Measurements from ENCODE around the gene MAST4. TPM values are rescaled to one million over a fixed set of nuclear protein-coding genes. Genes with fewer than 3 reads are reported as not detected.
A peak's percentile ranks its signal among the peaks of the same experiment; 100 is the strongest.

The MAST4 gene
- total and polyA plus RNA-seq, 2 of the 13 experiments (the other 11 are each of a cell fraction or from before 2014, with no cell fraction given): 3.4 to 3.7 TPM

DNA sequence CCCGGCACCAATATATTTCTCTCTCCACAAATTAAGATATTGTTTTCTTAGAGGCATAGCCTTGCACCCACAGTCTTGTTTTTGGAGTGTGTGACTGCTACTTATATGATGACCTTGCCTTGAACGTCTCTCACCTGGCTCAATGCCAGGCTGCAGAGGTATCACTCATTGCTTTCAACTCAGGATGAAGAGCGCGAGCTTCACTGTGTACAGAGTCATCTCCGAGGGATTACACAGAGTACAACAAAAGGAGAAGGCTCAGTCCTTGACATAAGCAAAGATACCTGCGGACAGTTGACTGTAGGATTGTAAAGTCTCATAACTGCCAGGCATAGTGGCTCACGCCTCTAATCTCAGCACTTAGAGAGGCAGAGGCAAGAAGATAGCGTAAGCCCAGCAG is 546.6 kb downstream of the MAST4 start (continued):
- TF ChIP-seq, protein P1, sequence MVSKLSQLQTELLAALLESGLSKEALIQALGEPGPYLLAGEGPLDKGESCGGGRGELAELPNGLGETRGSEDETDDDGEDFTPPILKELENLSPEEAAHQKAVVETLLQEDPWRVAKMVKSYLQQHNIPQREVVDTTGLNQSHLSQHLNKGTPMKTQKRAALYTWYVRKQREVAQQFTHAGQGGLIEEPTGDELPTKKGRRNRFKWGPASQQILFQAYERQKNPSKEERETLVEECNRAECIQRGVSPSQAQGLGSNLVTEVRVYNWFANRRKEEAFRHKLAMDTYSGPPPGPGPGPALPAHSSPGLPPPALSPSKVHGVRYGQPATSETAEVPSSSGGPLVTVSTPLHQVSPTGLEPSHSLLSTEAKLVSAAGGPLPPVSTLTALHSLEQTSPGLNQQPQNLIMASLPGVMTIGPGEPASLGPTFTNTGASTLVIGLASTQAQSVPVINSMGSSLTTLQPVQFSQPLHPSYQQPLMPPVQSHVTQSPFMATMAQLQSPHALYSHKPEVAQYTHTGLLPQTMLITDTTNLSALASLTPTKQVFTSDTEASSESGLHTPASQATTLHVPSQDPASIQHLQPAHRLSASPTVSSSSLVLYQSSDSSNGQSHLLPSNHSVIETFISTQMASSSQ (IDR thresholded peaks at IDR 0.05; ENCODE audit: low read depth): no peak
- TF ChIP-seq, protein P1 (CRISPR knock-in tag; IDR thresholded peaks at IDR 0.05; ENCODE audit: borderline replicate concordance): no peak
- TF ChIP-seq, protein P2, sequence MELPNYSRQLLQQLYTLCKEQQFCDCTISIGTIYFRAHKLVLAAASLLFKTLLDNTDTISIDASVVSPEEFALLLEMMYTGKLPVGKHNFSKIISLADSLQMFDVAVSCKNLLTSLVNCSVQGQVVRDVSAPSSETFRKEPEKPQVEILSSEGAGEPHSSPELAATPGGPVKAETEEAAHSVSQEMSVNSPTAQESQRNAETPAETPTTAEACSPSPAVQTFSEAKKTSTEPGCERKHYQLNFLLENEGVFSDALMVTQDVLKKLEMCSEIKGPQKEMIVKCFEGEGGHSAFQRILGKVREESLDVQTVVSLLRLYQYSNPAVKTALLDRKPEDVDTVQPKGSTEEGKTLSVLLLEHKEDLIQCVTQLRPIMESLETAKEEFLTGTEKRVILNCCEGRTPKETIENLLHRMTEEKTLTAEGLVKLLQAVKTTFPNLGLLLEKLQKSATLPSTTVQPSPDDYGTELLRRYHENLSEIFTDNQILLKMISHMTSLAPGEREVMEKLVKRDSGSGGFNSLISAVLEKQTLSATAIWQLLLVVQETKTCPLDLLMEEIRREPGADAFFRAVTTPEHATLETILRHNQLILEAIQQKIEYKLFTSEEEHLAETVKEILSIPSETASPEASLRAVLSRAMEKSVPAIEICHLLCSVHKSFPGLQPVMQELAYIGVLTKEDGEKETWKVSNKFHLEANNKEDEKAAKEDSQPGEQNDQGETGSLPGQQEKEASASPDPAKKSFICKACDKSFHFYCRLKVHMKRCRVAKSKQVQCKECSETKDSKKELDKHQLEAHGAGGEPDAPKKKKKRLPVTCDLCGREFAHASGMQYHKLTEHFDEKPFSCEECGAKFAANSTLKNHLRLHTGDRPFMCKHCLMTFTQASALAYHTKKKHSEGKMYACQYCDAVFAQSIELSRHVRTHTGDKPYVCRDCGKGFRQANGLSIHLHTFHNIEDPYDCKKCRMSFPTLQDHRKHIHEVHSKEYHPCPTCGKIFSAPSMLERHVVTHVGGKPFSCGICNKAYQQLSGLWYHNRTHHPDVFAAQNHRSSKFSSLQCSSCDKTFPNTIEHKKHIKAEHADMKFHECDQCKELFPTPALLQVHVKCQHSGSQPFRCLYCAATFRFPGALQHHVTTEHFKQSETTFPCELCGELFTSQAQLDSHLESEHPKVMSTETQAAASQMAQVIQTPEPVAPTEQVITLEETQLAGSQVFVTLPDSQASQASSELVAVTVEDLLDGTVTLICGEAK (IDR thresholded peaks at IDR 0.05): no peak
- TF ChIP-seq, protein P2 (CRISPR knock-in tag; IDR thresholded peaks at IDR 0.05): no peak
- TF ChIP-seq, protein P3, sequence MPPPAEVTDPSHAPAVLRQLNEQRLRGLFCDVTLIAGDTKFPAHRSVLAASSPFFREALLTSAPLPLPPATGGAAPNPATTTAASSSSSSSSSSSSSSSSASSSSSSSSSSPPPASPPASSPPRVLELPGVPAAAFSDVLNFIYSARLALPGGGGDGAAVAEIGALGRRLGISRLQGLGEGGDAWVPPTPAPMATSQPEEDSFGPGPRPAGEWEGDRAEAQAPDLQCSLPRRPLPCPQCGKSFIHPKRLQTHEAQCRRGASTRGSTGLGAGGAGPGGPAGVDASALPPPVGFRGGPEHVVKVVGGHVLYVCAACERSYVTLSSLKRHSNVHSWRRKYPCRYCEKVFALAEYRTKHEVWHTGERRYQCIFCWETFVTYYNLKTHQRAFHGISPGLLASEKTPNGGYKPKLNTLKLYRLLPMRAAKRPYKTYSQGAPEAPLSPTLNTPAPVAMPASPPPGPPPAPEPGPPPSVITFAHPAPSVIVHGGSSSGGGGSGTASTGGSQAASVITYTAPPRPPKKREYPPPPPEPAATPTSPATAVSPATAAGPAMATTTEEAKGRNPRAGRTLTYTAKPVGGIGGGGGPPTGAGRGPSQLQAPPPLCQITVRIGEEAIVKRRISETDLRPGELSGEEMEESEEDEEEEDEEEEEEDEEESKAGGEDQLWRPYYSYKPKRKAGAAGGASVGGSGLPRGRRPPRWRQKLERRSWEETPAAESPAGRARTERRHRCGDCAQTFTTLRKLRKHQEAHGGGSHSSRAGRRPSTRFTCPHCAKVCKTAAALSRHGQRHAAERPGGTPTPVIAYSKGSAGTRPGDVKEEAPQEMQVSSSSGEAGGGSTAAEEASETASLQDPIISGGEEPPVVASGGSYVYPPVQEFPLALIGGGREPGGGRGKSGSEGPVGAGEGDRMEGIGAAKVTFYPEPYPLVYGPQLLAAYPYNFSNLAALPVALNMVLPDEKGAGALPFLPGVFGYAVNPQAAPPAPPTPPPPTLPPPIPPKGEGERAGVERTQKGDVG (CRISPR knock-in tag; IDR thresholded peaks at IDR 0.05; ENCODE audit: borderline replicate concordance): peak; percentile 83; the same call in 1 of the 2 replicates
- TF ChIP-seq HNRNPK (IDR thresholded peaks at IDR 0.05; ENCODE audit: low read depth, low read length, poor library complexity, severe bottlenecking): no peak
- no peak for TF ChIP-seq MAFK (conservative IDR thresholded peaks at IDR 0.05 in 1 of 2, IDR thresholded peaks at IDR 0.05 in 1 of 2; ENCODE audit: low read length in 2 of 2)
- TF ChIP-seq NFIC (IDR thresholded peaks at IDR 0.05; ENCODE audit: low read length): peak; percentile 58; the same call in 1 of the 2 replicates
- TF ChIP-seq, protein P4, sequence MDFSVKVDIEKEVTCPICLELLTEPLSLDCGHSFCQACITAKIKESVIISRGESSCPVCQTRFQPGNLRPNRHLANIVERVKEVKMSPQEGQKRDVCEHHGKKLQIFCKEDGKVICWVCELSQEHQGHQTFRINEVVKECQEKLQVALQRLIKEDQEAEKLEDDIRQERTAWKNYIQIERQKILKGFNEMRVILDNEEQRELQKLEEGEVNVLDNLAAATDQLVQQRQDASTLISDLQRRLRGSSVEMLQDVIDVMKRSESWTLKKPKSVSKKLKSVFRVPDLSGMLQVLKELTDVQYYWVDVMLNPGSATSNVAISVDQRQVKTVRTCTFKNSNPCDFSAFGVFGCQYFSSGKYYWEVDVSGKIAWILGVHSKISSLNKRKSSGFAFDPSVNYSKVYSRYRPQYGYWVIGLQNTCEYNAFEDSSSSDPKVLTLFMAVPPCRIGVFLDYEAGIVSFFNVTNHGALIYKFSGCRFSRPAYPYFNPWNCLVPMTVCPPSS (IDR thresholded peaks at IDR 0.05): no peak
- no peak for TF ChIP-seq ZNF674 (CRISPR knock-in tag; IDR thresholded peaks at IDR 0.05; ENCODE audit: low read depth)
- TF ChIP-seq MEF2D (CRISPR knock-in tag; IDR thresholded peaks at IDR 0.05): no peak
- no peak for TF ChIP-seq HMGA1 (CRISPR knock-in tag; conservative IDR thresholded peaks at IDR 0.05)

All from HepG2 (cell line).